B cell (primary cell): ENCODE data around the gene C9orf72. TPM values are rescaled to one million over a fixed set of nuclear protein-coding genes. Genes with fewer than 3 reads are reported as not detected.

Experiments used
- ATAC-seq: fragments of 200-7000 bp; cut with Tn5 transposase; one replicate; pipeline ENCODE4 v1.10.0; 2021; ENCODE audit warnings: low read depth, mild to moderate bottlenecking, moderate number of reproducible peaks, moderate library complexity
- CTCF ChIA-PET: fragments of 350-600 bp; sonication (Branson Sonifier 250); formaldehyde crosslinking; loops from one replicate; lab custom pipeline; 2021; ENCODE audit warnings: antibody characterized with exemption, inconsistent platforms; lab: Charles Lee
- POLR2A ChIA-PET: fragments of 350-600 bp; sonication (Branson Sonifier 250); formaldehyde crosslinking; loops from one replicate; lab custom pipeline; 2021; ENCODE audit warnings: antibody characterized with exemption; lab: Charles Lee
- DNase-seq: peaks from one replicate; pipeline ENCODE4 v3.0.0; 2013
- H2AFZ ChIP-seq: 2 replicates; pipeline ENCODE4 v1.6.1; 2012; ENCODE audit warnings: mild to moderate bottlenecking, low read depth, low read length; ENCODE audit not compliant: insufficient read depth, poor library complexity, severe bottlenecking
- H3K27ac ChIP-seq, 2 donors: 1 replicate in 1 of 2; 2 replicates in 1 of 2; pipeline ENCODE4 v1.5.1; 2012 to 2013; ENCODE audit warnings: low read length in 2 of 2, mild to moderate bottlenecking in 2 of 2, moderate library complexity in 1 of 2
- H3K27me3 ChIP-seq, 4 experiments: fragments of 200-600 bp in 1 of 4; sonication (generic) in 1 of 4; replicated peaks in 1 of 4; 1 replicate in 2 of 4; 2 replicates in 2 of 4; pipeline versions ENCODE4 v1.6.1 to v1.7.0; 2013 to 2016; ENCODE audit warnings: low read length in 3 of 4, mild to moderate bottlenecking in 2 of 4, mixed read lengths in 1 of 4, moderate library complexity in 1 of 4; ENCODE audit not compliant: insufficient read depth in 4 of 4, control insufficient read depth in 3 of 4; ENCODE audit errors: control extremely low read depth in 1 of 4
- H3K36me3 ChIP-seq, 2 experiments: replicated peaks in 1 of 2; 1 replicate in 1 of 2; 2 replicates in 1 of 2; pipeline versions ENCODE4 v1.6.1 to v1.7.1; 2013; ENCODE audit warnings: low read length in 1 of 2; ENCODE audit not compliant: insufficient read depth in 2 of 2, control insufficient read depth in 1 of 2; ENCODE audit errors: control extremely low read depth in 1 of 2, extremely low read depth in 1 of 2
- H3K4me1 ChIP-seq, 2 donors: fragments of 200-600 bp in 1 of 2; sonication (generic) in 1 of 2; 1 replicate in 1 of 2; 2 replicates in 1 of 2; pipeline versions ENCODE4 v1.5.1 to v1.6.1; 2013 to 2017; ENCODE audit warnings: low read length in 2 of 2; ENCODE audit not compliant: control insufficient read depth in 2 of 2, insufficient read depth in 2 of 2
- H3K4me2 ChIP-seq: replicated peaks from 2 replicates; pipeline ENCODE3; 2012; ENCODE audit warnings: mild to moderate bottlenecking, low read depth, low read length; ENCODE audit not compliant: poor library complexity, severe bottlenecking
- H3K4me3 ChIP-seq, 5 experiments: fragments of 200-600 bp in 1 of 5; sonication (generic) in 1 of 5; 1 replicate in 3 of 5; 2 replicates in 2 of 5; pipeline versions ENCODE4 v1.5.1 to v1.7.0; 2011 to 2016; ENCODE audit warnings: low read length in 4 of 5, mild to moderate bottlenecking in 4 of 5, low read depth in 2 of 5, control low read depth in 1 of 5, moderate library complexity in 1 of 5; ENCODE audit not compliant: insufficient read depth in 1 of 5; ENCODE audit errors: control extremely low read depth in 1 of 5, extremely low read depth in 1 of 5
- H3K79me2 ChIP-seq: fragments of 200-600 bp; sonication (generic); one replicate; pipeline ENCODE4 v1.6.0; 2016; ENCODE audit warnings: low read length; ENCODE audit not compliant: control insufficient read depth, insufficient read depth
- H3K9ac ChIP-seq: fragments of 200-600 bp; sonication (generic); 2 replicates; pipeline ENCODE4 v1.6.1; 2017; ENCODE audit warnings: mild to moderate bottlenecking, low read length, moderate library complexity
- H3K9me3 ChIP-seq, 3 donors: one replicate each; pipeline versions ENCODE4 v1.6.1 to v1.7.1; 2013; ENCODE audit warnings: low read length in 2 of 3; ENCODE audit not compliant: control insufficient read depth in 2 of 3, insufficient read depth in 1 of 3; ENCODE audit errors: control extremely low read depth in 1 of 3
- H4K20me1 ChIP-seq: 2 replicates; pipeline ENCODE4 v1.6.0; 2012; ENCODE audit warnings: mild to moderate bottlenecking, low read length; ENCODE audit not compliant: insufficient read depth, control insufficient read depth, poor library complexity, severe bottlenecking
- H3K27ac Mint-ChIP-seq: one replicate; pipeline ENCODE4 v1.8.0; 2021; ENCODE audit warnings: mixed read lengths
- H3K27me3 Mint-ChIP-seq: one replicate; pipeline ENCODE4 v1.8.0; 2021; ENCODE audit warnings: mixed read lengths
- H3K4me1 Mint-ChIP-seq: one replicate; pipeline ENCODE4 v1.8.0; 2021; ENCODE audit warnings: mixed read lengths
- H3K4me3 Mint-ChIP-seq: one replicate; pipeline ENCODE4 v1.8.0; 2021; ENCODE audit warnings: mixed read lengths
- H3K9me3 Mint-ChIP-seq: one replicate; pipeline ENCODE4 v1.8.0; 2022; ENCODE audit warnings: mixed read lengths; ENCODE audit not compliant: insufficient read depth
- CTCF ChIP-seq: fragments of 200-600 bp; IDR thresholded peaks from one replicate; pipeline ENCODE4 v1.8.0; 2022; ENCODE audit warnings: antibody characterized with exemption, mild to moderate bottlenecking
- EZH2 ChIP-seq: IDR thresholded peaks from 2 replicates; pipeline ENCODE4 v1.6.1; 2012; ENCODE audit warnings: borderline replicate concordance, low read depth, mild to moderate bottlenecking, moderate library complexity, low read length; ENCODE audit not compliant: insufficient read depth, poor library complexity, severe bottlenecking
- WGBS: methylation state at CpG from one replicate; pipeline ENCODE4 v1.1.5; 2013; ENCODE audit warnings: missing lambda C conversion rate; ENCODE audit not compliant: insufficient coverage; 5-methylcytosine and 5-hydroxymethylcytosine counted together
- intact Hi-C: fragments of 100-400 bp; cut with micrococcal nuclease; formaldehyde crosslinking; loops from one replicate; pipeline ENCODE4 v1.10.0; 2022
- polyA plus RNA-seq: library from polyadenylated mRNA; depleted of rRNA; stranded (reverse); fragments of >200 nt; gene quantifications from 2 replicates; pipeline ENCODE4 v1.2.3, GENCODE V29; 2012
- total RNA-seq, 2 donors: library from RNA; stranded (reverse); fragments of 120-200 nt in 1 of 2; gene quantifications; 1 replicate in 1 of 2; 2 replicates in 1 of 2; pipeline versions ENCODE4 v1.2.3 to v1.2.4, GENCODE V29; 2013 to 2022

C9orf72 gene
- total and polyA plus RNA-seq, 2 donors (not counting 1 experiment from before 2014, with no cell fraction given), result 18.3 to 27.6 TPM

DNA sequence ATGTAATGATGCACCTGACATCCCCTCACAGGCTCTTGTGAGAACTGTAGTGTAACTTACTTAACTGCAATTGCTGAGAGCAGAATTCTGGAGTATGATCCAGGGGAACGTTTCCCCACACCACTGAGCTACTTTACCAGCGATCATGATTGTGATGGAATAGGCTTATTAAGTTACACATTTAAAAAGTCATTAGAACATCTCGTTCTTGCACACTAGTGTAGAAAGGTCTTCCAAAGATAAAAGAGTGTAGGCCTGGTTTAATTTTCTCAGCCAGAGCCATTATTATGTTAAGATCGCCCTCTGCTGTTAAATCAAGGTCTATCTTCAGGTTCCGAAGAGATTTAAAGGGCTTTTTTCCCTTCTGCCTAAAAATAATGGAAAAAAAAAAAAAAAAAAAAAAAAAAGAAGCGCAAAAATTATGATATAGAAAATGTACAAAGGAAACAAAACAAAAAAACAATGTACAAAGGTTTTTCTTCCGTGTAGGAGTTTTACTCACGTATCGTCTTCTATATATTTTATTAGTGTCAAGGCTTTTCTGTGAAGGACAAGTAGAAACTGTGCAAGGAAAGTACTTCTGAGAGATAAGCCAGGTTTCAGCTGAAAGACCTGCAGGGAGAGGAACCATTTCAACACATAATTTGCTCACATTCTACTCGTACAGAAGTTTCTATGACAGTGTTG is 25.1 kb downstream of the C9orf72 start:
- TF ChIP-seq CTCF, result peak; percentile 68
- no peak for TF ChIP-seq EZH2
- no peak overlapping the region for H2AFZ ChIP-seq
- no peaks in the 10 kb centered on the region for H3K4me1 Mint-ChIP-seq
- no peaks in the 10 kb centered on the region for H3K9me3 Mint-ChIP-seq
- no peaks in the 10 kb centered on the region for H3K79me2 ChIP-seq
- H3K4me2 ChIP-seq, result no peak overlapping the region
- no peaks in the 10 kb centered on the region for H3K27me3 ChIP-seq
- H3K9me3 ChIP-seq, result no peaks in the 10 kb centered on the region
- H4K20me1 ChIP-seq, result no peaks in the 10 kb centered on the region
- no peaks in the 10 kb centered on the region for H3K4me1 ChIP-seq
- no peak overlapping the region for H3K4me3 ChIP-seq
- no peak overlapping the region for H3K4me3 Mint-ChIP-seq
- no peak overlapping the region for H3K9ac ChIP-seq
- DNase-seq, result peak; percentile 59
- ATAC-seq, result peak; percentile 33
- no CpG with 5 or more reads among the region's 10 CpGs for WGBS
- POLR2A ChIA-PET, result no interaction called here
- intact Hi-C loops, result loop anchor here (1.0 kb wide), 3 partner anchors 19 to 301 kb away; partner anchors contain the start of gene MOB3B
- no peak overlapping the region for H3K27ac Mint-ChIP-seq
- no peaks in the 10 kb centered on the region for H3K27me3 Mint-ChIP-seq
- H3K27ac ChIP-seq, result no peak overlapping the region
- CTCF ChIA-PET, result interaction anchor here (0.7 to 5.8 kb wide), 20 partner anchors 8 to 341 kb away, joined by 3 to 115 read pairs (median 3); partner anchors contain the start of gene MOB3B
- H3K36me3 ChIP-seq, result peaks cover 2 to 33% of the 10 kb centered on the region in 2 experiments

GRCh38 chr9:27545471-27545870 is 27.8 kb downstream of the C9orf72 start:
- H3K4me1 ChIP-seq, result no peaks in the 10 kb centered on the region
- POLR2A ChIA-PET, result no interaction called here
- DNase-seq (no peak), ATAC-seq (no peak)
- Mint-ChIP-seq H3K4me1 (no peaks in the 10 kb centered on the region), H3K9me3 (no peaks in the 10 kb centered on the region), H3K27ac (no peak overlapping the region), H3K4me3 (no peak overlapping the region), H3K27me3 (no peaks in the 10 kb centered on the region)
- 100% methylated on average over 2 of the region's 3 CpGs for WGBS
- no peaks in the 10 kb centered on the region for H4K20me1 ChIP-seq
- no peaks in the 10 kb centered on the region for H3K79me2 ChIP-seq
- H3K4me3 ChIP-seq, result no peak overlapping the region
- no peak for TF ChIP-seq EZH2
- no peak for TF ChIP-seq CTCF
- H3K9me3 ChIP-seq, result no peaks in the 10 kb centered on the region
- intact Hi-C loops, result no loop called here
- peaks cover 2 to 18% of the 10 kb centered on the region in 2 experiments for H3K36me3 ChIP-seq
- H2AFZ ChIP-seq, result no peak overlapping the region
- no peak overlapping the region for H3K4me2 ChIP-seq
- H3K27ac ChIP-seq, result no peak overlapping the region
- CTCF ChIA-PET, result interaction anchor here (0.6 to 5.8 kb wide), 10 partner anchors 15 to 512 kb away, joined by 3 to 115 read pairs (median 6); partner anchors contain the start of gene MOB3B
- H3K27me3 ChIP-seq, result no peaks in the 10 kb centered on the region
- no peak overlapping the region for H3K9ac ChIP-seq
